NOMO-1 treated with dmso at 0.1 percent for 144 hours (cell line): Measurements from ENCODE around the gene PAX6.

ENCODE experiments used
- DNase-seq: peaks from one replicate; lab custom pipeline; 2025; ENCODE audit not compliant: unreplicated experiment; lab: John Stamatoyannopoulos, UW

PAX6 gene

DNA sequence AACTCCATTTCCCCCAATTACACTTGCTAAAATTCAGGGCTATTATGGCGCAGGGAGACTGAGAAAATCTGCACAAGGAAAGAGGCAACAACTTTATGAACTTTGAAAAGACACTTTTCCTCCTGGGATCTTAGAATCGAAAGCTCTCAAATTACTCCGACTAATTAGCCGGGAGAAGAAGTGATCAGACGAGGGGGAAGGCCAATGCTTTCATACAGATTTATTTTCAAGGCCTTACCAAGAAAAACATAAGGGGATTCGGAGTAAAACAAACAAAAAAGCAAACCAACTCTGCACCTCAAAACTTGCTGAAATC, 1.6 kb downstream of the PAX6 start:
- no peak for DNase-seq

- no peak for DNase-seq
Observed at GRCh38 chr11:31808721-31809540, 2.2 kb downstream of the PAX6 start.

DNA sequence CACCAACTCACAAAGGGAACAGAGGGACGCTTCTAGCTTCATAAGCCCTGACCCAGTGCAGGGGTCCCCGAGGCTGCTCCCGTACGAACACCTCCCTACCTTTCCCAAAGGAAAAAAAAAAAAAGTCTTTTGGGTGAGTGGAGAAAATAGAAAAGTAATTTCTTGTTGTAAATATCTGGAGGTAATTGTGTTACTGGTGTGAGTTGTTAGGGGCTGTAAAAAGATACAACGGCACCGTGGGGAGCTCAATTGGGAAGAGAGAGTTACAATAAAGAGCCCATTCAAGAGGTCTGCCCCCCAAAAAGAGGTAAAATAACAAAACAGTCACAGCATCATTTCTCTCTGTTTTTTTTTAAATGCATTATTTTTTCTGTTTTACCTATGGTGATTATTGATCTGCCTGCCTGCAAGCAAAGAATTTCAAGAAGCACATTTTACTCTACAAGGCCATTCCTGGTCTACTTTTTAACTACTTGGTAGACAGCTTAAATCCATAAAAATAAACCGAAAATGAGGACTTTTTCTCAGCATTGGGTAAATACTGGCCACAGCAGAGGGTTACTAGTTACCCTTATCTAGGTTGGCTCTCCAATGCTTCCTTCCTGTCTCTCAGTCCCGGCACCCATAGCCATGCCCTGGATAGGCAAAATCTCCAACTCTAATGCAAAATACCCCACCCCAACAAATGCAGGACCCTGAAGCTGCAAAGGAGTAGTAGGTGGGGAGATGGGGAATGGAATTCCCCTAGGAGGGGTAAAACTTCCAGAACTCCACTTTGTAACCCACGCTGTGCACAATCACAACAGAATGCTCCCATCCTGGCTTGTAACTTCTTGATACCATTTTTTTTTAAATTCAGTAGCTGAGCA, 3.1 kb downstream of the PAX6 start:
- DNase-seq = no peak

DNA sequence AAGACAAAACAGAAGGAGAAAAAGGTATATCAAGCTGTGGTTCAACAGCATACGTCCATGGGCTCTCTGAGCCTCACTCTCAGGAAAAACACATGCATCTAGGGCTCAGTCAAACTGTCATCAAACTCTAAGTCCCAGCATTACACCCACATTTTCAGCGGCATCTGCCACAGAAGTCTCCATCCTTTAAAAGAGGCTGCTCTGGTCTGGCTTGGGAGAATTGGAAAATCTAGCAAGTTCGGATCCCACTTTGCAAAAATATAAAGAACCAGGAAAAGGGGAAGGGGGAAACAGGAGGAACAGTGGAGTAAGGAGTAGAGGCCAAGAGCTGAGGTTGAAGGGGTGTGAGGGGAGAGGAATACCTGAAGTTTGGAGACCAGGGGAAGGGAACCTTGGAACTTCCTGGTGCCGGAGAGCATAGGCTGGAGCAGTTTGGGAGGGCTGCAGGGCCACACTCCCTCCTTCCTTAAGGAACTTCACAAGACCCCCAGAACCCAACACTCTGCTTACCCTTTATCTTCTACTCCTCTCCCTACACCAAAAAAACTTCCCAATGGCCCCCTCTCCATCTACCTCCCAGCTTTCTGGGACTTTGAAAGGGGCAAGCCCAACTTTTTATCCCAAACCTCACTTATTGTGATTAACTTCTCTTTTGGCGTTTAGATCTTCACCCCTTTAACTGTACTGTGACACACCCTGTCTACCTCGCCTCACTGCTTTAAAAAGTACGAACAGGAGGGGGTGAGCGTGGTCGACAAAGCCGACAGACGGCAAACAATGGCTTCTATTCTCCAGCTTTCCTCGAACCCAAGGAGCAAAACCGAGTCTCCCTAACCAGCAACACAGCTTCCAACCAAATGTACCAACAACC, 4.0 kb downstream of the PAX6 start:
- DNase-seq = no peak

- no peak for DNase-seq
Observed at GRCh38 chr11:31806186-31806927, 4.8 kb downstream of the PAX6 start.

GRCh38 chr11:31805629-31806185, 5.4 kb downstream of the PAX6 start:
- DNase-seq = no peak

DNA sequence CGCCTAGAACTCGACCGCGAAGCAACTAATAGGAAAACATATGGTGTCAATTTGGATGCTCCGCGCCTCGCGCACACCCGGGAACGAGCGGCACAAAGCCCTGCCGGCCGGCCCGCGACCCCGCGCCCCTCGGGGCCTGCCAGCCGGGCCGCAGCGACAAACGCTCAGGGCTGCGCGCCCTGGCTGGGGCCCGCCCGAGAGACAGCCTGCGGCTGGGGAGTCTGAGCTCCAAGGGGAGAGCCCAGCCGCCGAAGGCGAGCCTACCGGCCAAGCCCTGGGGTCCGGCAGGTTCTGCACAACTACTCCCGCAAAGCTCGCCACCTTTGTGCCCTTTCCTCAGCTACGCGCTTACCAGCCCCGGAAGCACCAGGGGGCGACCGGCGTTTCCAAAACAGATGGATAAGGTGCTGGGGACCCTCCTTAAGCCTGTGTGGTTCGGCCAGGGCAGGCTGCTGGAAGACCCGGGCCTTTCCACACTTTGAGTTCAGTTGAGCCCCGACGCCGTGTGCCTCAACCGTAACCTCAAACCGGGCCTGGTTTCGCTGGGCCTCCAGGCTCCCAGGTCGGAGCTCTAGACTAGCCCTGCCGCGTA, 6.0 kb downstream of the PAX6 start:
- DNase-seq = no peak

DNA sequence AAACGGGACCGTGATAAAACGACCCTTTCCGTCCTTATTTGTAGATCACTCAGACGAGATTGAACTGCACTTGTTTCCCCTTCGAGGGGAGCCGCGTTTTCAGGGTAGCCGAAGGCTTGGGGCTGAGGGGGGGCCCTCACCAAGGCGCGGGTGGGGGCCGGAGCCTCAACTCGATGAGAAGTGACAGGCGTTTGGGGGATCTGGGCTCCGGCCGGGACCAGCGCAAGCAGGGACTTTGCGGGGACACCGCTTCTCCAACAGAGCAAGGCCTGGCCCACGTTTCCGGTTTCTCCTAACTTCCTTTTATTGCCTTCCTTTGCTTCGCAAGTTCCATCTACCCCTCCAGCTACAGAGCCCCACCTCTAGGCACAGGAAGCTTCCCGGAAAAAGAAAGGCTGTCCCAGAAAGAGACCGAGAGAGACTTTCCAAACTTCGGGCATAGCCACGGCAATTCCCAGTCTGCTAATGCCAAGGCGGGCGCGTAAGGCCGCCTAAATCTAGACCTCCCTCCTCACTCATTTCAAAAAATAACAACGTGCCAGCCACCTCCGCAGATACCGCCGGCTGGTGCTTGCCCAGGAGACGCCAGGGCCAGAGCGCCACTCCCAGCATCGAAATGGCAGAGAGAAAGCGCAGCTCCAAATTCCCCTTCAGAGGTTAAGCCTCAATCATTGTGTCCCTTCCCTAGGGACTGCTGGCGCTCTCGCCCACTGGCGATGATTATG, 6.6 kb downstream of the PAX6 start:
- DNase-seq = no peak

GRCh38 chr11:31803813-31804311, 7.3 kb downstream of the PAX6 start:
- no peak for DNase-seq

DNA sequence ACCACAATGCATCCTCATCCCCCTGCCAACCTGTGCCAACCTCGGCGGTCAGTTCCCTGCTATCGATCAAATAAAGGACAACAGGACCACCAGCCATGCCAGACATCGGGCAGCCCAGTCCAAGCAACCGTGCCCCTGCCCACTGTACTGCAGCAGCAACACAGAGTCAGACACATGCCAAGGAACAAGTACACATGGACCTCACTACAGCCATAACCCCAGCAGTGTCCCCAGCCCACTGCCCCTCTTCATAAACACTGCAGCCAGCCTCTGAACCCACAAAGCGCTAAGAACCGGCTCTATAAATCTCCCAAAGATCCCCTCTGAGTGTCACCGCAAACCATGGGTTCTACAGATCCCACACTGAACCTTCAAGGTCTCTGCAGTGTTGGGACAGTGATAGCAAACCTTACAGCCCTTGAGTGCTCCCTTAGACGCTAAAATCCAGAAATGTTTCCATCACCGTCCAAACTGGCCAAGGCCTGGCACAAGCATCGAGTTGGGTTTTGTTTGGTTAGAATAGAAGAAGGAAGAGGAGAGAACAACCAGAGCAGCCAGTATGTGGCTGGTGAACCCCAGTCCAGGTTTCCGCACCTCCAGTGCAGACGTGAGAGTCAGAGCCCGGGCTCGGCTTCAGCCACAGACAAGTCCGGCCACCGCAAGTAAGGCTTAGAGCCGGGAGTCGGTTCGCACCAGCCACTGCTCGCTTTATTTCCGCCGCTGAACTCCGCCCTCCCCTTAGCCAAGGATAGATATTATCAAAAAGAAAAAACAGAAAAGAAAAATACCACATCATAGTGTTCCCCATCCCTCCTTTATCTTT, 7.9 kb downstream of the PAX6 start:
- DNase-seq = no peak

DNA sequence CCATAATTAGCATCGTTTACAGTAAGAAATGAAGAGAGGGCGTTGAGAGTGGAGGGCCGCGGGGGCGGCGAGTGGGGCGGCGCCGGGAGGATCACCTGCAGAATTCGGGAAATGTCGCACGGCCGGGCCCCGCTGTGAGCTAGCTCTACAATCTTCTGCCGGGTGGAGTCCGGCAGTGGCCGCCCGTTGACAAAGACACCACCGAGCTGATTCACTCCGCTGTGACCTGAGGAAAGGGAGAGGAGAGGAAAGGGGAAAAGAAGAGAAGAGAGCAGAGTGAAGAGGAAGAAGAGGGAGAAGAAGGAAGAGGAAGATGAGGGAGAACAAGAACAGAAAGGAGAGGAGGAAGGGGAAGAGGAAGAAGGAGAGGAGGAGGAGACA, 8.5 kb downstream of the PAX6 start:
- DNase-seq = no peak

DNA sequence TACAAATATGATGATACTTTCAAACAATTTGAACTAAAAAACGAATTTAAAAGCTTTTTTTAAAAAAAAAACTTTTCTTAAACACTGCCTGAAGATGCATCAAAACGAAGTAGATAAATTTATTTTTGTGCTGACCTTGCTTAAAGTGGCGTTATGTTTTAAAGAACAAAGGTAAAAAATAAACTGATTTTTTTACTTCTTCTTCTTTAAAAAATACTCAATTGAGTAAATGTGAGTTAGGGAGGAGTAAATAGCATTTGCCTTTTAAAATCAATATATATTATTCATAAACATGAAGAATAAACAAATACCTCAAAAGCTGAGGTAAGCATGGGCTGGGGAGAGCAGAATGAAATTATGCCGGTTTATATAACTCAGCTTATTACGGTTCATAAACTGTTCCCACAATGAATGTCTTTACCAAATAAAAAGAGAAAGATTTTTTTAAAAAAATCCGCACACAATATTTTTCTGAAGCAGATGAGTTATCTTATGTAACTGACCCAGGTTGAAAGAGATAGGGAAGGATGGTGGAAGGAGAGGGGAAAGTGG, 9.0 kb downstream of the PAX6 start:
- DNase-seq = no peak

- DNase-seq = no peak
Observed at GRCh38 chr11:31801298-31801702, 9.8 kb downstream of the PAX6 start.

DNA sequence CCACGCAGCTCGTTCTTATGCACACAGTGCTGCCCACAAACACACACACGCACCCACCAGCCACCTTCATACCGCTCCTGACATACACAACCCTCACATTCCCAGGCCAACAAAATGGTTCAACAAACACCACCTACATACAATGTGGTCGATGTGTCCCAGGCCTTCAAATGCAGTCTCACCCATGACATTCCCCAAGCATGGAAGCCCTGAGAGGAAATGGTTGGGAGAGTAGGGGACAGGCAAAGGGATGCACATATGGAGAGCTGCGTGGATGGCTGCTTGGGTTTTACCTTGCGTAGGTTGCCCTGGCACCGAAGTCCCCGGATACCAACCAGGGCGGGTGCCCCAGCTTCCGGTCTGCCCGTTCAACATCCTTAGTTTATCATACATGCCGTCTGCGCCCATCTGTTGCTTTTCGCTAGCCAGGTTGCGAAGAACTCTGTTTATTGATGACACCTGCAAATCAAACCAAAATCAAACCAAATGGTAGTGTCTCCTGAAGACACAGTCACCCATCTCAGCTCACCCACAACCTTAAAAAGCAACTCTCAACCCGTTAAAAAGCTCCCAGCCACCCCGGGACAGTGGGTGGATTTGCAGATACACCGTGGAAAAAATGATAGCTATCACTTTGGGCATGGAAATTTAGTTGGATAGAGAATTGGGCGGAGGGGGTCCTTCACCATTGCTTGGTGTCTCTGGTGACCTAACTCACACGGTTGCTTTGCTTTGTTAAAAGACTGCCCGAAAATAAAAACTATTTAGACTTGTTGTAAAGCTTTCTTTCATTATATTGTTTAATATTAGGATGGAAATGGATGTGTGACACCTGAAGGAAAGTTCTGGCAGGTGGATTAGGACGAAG, 10.5 kb downstream of the PAX6 start:
- DNase-seq = no peak

DNA sequence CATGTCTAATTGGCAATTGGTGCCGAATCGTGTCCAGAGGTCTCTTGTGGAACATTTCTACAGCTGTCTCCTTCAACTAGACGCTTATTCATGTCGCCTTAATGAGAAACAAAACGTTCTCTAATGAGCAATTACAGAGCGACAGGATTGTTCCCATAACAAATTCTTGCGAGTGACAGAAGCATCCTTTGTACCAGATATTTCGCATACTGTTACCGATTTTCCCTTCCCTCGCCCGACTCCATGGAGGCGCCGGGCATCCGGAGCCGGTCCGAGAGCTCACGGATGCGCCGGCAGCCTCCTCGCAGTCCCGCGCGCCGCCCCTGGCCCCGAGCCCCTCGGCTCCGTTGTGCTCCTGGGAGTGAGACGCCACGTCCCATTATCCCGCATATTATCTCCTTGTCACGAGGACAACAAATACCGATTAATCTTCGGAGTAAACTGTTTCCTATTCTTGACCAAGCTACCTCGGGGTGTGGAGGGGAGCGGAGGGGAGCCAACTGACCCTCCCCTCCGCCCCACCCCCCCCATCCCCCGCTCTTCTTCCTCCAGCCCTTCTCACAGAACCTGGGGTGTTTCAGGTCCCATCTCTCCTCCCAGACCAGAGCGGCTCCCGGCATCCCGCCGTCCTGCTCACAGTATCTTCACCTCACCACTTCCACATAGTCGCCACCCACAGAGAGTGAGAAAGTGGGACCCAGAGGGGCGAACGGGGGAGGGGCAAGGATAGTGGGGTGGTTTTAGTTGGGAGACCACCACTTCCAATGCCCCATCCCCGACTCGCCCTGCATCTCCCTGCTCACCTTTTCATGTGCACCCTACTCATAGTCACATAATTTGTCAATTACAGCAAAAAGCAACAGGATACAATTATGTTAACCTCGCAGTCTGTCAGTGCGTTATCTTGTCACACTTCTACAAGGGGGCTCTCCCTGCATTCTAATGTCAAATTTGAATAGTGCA, 11.4 kb downstream of the PAX6 start:
- DNase-seq = no peak
